Measurements from ENCODE around the gene OR6C65. TPM values are rescaled to one million over a fixed set of nuclear protein-coding genes. Genes with fewer than 3 reads are reported as not detected.
"Not testable (repeated sequence)": the region's sequence is repeated elsewhere in the genome, so short reads cannot be mapped to it uniquely, and the experiment has no call there.

The OR6C65 gene
- total RNA-seq, 4 donors from 2014 or later, result not detected

DNA sequence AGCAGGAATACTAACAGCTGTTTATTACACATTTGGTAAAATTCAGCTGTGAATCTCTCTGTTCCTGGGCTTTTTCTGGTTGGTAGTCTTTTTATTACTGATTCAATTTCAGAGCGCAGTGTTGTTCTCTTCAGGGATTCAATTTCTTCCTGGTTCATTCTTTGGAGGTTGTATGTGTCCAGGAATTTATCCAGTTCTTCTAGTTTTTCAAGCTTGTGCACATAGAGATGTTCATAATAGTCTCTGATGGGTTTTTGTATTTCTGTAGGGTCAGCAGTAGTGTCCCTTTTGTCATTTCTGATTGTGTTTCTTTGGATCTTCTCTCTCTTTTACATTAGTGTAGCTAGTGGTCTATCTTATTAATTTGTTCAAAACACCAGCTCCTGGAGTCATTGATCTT is 16.6 kb downstream of the OR6C65 start:
- Histone ChIP-seq H3K4me1 (no peaks in the 10 kb centered on the region), H3K27me3 (peaks cover 10% of the 10 kb centered on the region), H3K27ac (no peak overlapping the region), H3K4me3 (no peak overlapping the region), H3K9me3 (peaks cover 0 to 4% (median 0%) of the 10 kb centered on the region in 3 donors), H3K36me3 (no peaks in the 10 kb centered on the region)
- 100% methylated on average over 1 of the region's 1 CpG for WGBS, 2 donors (ENCODE audit: low coverage in 1 of 2)
- TF ChIP-seq, protein P1, sequence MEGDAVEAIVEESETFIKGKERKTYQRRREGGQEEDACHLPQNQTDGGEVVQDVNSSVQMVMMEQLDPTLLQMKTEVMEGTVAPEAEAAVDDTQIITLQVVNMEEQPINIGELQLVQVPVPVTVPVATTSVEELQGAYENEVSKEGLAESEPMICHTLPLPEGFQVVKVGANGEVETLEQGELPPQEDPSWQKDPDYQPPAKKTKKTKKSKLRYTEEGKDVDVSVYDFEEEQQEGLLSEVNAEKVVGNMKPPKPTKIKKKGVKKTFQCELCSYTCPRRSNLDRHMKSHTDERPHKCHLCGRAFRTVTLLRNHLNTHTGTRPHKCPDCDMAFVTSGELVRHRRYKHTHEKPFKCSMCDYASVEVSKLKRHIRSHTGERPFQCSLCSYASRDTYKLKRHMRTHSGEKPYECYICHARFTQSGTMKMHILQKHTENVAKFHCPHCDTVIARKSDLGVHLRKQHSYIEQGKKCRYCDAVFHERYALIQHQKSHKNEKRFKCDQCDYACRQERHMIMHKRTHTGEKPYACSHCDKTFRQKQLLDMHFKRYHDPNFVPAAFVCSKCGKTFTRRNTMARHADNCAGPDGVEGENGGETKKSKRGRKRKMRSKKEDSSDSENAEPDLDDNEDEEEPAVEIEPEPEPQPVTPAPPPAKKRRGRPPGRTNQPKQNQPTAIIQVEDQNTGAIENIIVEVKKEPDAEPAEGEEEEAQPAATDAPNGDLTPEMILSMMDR (IDR thresholded peaks at IDR 0.05), result no peak
- no peak for TF ChIP-seq POLR2AphosphoS5 (IDR thresholded peaks at IDR 0.05)
- no peak for TF ChIP-seq POLR2A (IDR thresholded peaks at IDR 0.05)
- no peak for TF ChIP-seq EP300 (IDR thresholded peaks at IDR 0.05)
- no peak for ATAC-seq

DNA sequence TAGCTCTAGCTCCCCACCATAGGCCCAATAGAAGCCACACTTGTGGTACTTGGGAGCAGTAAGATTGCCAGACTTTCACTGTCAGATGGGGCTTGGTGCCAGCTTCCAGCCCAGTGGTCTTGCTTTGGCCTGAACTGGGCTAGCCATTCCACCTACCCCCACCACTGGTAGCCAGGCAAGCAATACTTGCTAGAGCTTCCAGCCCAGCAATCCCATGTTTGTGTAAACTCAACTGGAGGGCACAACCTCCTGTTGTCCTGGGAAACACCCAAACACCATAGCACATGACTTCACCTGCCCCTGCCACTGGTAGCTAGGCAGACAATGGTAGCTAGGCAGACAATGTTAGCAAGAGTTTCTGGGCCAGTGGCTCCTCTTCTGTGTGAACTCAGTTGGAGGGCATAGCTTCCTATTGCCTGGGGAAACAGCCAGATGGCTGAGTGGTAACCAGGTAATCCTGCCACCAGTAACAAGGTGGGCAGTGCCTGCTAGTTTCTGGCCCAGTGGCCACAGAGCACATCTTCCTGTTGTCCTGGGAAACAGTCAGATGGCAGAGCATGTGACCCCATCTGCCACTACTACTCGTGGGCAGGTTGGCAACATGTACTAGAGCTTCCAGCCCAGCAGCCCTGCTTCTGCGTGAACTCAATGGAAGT is 20.1 kb downstream of the OR6C65 start:
- H3K27ac ChIP-seq, result no peak overlapping the region
- WGBS, 2 donors (ENCODE audit: low coverage in 1 of 2), result 100% methylated on average over 1 of the region's 2 CpGs
- H3K9me3 ChIP-seq, result peaks cover 0 to 3% (median 0%) of the 10 kb centered on the region in 3 donors
- no peak overlapping the region for H3K4me3 ChIP-seq
- no peaks in the 10 kb centered on the region for H3K36me3 ChIP-seq
- H3K4me1 ChIP-seq, result no peaks in the 10 kb centered on the region
- TF ChIP-seq EP300 (IDR thresholded peaks at IDR 0.05) (no peak), POLR2AphosphoS5 (IDR thresholded peaks at IDR 0.05) (no peak)
- no peak for ATAC-seq
- H3K27me3 ChIP-seq, result peaks cover 10% of the 10 kb centered on the region

DNA sequence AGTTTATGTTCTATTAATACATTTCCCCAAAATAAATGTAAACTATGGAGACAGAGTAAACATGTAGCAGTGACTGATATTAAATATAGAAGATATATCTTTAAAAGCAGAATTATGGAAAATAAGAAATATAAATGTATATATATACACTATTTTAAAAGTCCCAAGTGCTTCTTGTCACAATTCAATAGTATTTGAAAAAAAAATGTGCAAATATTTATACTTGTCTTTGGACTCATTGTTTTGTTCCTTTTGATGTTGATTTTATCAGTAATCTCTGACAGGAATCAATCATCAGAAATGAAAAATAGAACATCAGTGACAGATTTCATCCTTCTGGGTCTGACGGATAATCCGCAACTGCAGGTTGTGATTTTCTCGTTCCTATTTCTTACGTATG is 25.6 kb downstream of the OR6C65 start, which contains the start of gene OR6C76:
TSS of gene OR6C76 (plus strand) at position 301 of the 400 bp plus-strand sequence. CDS start at position 301, 0 bp downstream.
- H3K27me3 ChIP-seq, result no peaks in the 10 kb centered on the region
- no peaks in the 10 kb centered on the region for H3K4me1 ChIP-seq
- TF ChIP-seq POLR2A (IDR thresholded peaks at IDR 0.05), result no peak
- no peak for TF ChIP-seq POLR2AphosphoS5 (IDR thresholded peaks at IDR 0.05)
- TF ChIP-seq, protein P1 (IDR thresholded peaks at IDR 0.05), result no peak
- no peak for TF ChIP-seq EP300 (IDR thresholded peaks at IDR 0.05)
- H3K36me3 ChIP-seq, result no peaks in the 10 kb centered on the region
- no peaks in the 10 kb centered on the region for H3K9me3 ChIP-seq
- no peak within 1 kb of the TSS for H3K27ac ChIP-seq
- H3K4me3 ChIP-seq, result no peak within 1 kb of the TSS
- no peak for ATAC-seq
- 58 to 87% methylated on average over 4 of the region's 4 CpGs for WGBS, 2 donors (ENCODE audit: low coverage in 1 of 2)

DNA sequence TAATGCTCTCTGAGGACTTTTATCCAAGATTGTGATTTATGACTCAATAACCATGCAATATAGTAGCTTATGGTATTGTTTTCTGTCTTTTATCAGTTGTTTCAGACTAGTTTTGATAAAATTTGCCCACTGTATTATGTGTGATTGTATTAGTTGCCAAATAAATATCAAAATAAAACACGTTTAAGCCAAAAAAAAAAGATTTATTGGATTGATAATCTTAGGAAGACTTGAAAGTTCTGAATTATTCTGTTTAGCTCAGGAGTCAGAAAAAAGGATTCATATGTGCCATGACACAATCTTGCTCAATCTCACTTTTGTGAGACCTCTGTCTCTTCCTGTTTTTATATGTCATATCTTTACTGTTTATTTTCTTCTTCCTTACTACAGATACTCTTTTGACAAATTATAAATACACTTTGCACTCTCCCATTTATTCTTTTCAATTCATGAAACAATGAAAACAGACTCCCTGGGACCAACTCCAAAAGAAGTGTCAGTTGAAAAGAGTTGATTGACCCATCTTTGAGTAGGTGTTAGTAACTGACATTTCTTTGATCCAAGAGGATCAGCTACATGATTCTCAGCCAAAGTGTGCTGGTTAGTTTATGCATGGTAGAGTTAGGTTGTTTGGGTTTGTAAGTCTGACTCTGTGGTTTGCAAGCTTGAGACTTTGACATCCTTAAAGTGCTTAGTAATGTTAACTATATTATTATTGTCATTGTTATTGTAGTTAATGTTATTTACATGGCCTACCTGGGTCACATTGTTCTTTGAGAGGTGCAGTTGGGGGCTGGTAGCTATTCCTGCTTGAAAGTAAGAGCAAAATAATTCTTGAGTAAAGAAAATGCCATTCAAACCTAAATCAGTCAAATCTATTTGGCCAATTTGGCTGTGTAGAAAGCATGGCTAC is 28.3 kb downstream of the OR6C65 start:
- 7 to 32% methylated on average over 1 of the region's 1 CpG for whole genome bisulfite sequencing, 2 donors (ENCODE audit: low coverage in 1 of 2)
- TF ChIP-seq, protein P1 (IDR thresholded peaks at IDR 0.05), result no peak
- TF ChIP-seq POLR2AphosphoS5 (IDR thresholded peaks at IDR 0.05) (no peak), POLR2A (IDR thresholded peaks at IDR 0.05) (no peak), EP300 (IDR thresholded peaks at IDR 0.05) (no peak)

DNA sequence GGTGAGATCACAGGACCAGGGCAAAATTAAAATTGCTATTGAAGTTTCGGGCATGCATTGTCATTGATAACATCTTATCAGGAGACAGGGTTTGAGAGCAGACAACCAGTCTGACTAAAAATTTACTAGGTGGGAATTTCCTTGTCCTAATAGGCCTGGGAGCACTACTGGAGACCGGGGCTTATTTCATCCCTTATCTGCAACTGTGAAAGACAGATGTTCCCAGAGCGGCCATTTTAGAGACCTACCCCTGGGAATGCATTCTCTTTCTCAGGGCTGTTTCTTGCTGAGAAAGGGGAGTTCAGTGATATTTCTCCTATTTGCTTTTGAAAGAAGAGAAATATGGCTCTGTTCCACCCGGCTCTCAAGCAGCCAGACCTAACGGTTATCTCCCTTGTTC is 40.9 kb downstream of the OR6C65 start:
- ATAC-seq, H3K4me3 ChIP-seq, H3K36me3 ChIP-seq, H3K4me1 ChIP-seq, H3K27me3 ChIP-seq, H3K27ac ChIP-seq: not testable (repeated sequence)
- peaks cover 0 to 18% (median 0%) of the 10 kb centered on the region in 3 donors for H3K9me3 ChIP-seq
- WGBS, 2 donors (ENCODE audit: low coverage in 1 of 2), result 72 to 85% methylated on average over 4 to 5 of the region's 5 CpGs

More for the DNA sequence above, 28.3 kb downstream of the OR6C65 start:
- Histone ChIP-seq H3K27ac (no peak overlapping the region), H3K36me3 (no peaks in the 10 kb centered on the region), H3K27me3 (no peaks in the 10 kb centered on the region), H3K9me3 (no peaks in the 10 kb centered on the region), H3K4me1 (no peaks in the 10 kb centered on the region), H3K4me3 (no peak overlapping the region)
- no peak for ATAC-seq

All from gastroesophageal sphincter (tissue), 4 donors.